Spleen (tissue), 13 donors: Measurements from ENCODE around the gene MTG2. TPM values are rescaled to one million over a fixed set of nuclear protein-coding genes. Genes with fewer than 3 reads are reported as not detected.

Source experiments
- DNase-seq: peaks from one replicate; pipeline ENCODE4 v3.0.0-alpha.2; 2020
- H3K27ac ChIP-seq, 8 donors: fragments of 200-600 bp; sonication (generic) in 7 of 8; 1 replicate in 4 of 8; 2 replicates in 4 of 8; pipeline versions ENCODE4 v1.5.0 to v1.8.0; 2016 to 2021; ENCODE audit warnings: inconsistent platforms in 4 of 8, mild to moderate bottlenecking in 4 of 8, moderate library complexity in 1 of 8
- H3K27me3 ChIP-seq, 7 donors: fragments of 200-600 bp; sonication (generic) in 6 of 7; replicated peaks in 1 of 7; 1 replicate in 4 of 7; 2 replicates in 3 of 7; pipeline versions ENCODE4 v1.5.0 to v1.8.0; 2016 to 2021; ENCODE audit warnings: inconsistent platforms in 3 of 7, mild to moderate bottlenecking in 1 of 7
- H3K36me3 ChIP-seq, 6 donors: fragments of 200-600 bp; sonication (generic) in 5 of 6; 1 replicate in 4 of 6; 2 replicates in 2 of 6; pipeline versions ENCODE4 v1.5.0 to v1.8.0; 2016 to 2021; ENCODE audit warnings: inconsistent platforms in 2 of 6
- H3K4me1 ChIP-seq, 6 donors: fragments of 200-600 bp; sonication (generic) in 5 of 6; 1 replicate in 3 of 6; 2 replicates in 3 of 6; pipeline versions ENCODE4 v1.5.0 to v1.8.0; 2016 to 2021; ENCODE audit warnings: inconsistent platforms in 3 of 6
- H3K4me3 ChIP-seq, 8 donors: fragments of 200-600 bp; sonication (generic) in 7 of 8; 1 replicate in 4 of 8; 2 replicates in 4 of 8; pipeline versions ENCODE4 v1.5.0 to v1.8.0; 2016 to 2021; ENCODE audit warnings: inconsistent platforms in 4 of 8, mild to moderate bottlenecking in 4 of 8, moderate library complexity in 2 of 8
- H3K9me3 ChIP-seq, 8 donors: fragments of 200-600 bp; sonication (generic) in 7 of 8; 1 replicate in 4 of 8; 2 replicates in 4 of 8; pipeline versions ENCODE4 v1.5.0 to v1.8.0; 2016 to 2021; ENCODE audit warnings: inconsistent platforms in 4 of 8
- POLR2A ChIP-seq, 3 donors: fragments of 450-650 bp; IDR thresholded peaks; one replicate each; pipeline ENCODE4 v1.5.1; 2017; ENCODE audit warnings: antibody characterized with exemption in 3 of 3, mild to moderate bottlenecking in 1 of 3
- POLR2AphosphoS5 ChIP-seq, 3 donors: sonication (generic); formaldehyde crosslinking; IDR thresholded peaks; one replicate each; pipeline ENCODE4 v1.5.1; 2017; ENCODE audit warnings: antibody characterized with exemption in 3 of 3
- WGBS, 5 donors: extraction: QIAGEN DNeasy Blood & Tissue Kit in 3 of 5; methylation state at CpG; one replicate each; pipeline versions ENCODE4 v1.1.5 to v1.1.7; 2013 to 2018; 5-methylcytosine and 5-hydroxymethylcytosine counted together
- intact Hi-C: fragments of 100-400 bp; cut with DNase I; formaldehyde crosslinking; loops from one replicate; pipeline ENCODE4 v1.15.0; 2023; ENCODE audit warnings: low total_unique reads
- long read RNA-seq, 2 donors: transcript quantifications; one replicate each; lab custom pipeline, GENCODE V29; 2026
- polyA plus RNA-seq, 3 donors: library from polyadenylated mRNA; stranded (reverse); fragments of 200-250 nt; gene quantifications; one replicate each; pipeline ENCODE4 v1.2.1, GENCODE V29; 2013
- total RNA-seq, 7 donors: library from RNA; depleted of rRNA in 3 of 7; stranded (reverse); fragments of >200 nt in 3 of 7; fragmentation: NEBNext Ultra II Directional in 4 of 7; extraction: Animal tissue kit (Norgen Biotek cat#: 25700) in 4 of 7; gene quantifications; one replicate each; pipeline versions ENCODE4 v1.1.0 to v1.2.1, GENCODE V29; 2016 to 2021
- TF ChIP-seq, protein P1 (sequence below), 11 experiments: fragments of 200-600 bp in 7 of 11; fragments of 450-650 bp in 4 of 11; sonication (generic) in 4 of 11; IDR thresholded peaks in 8 of 11; conservative IDR thresholded peaks in 3 of 11; 1 replicate in 7 of 11; 2 replicates in 4 of 11; pipeline versions ENCODE4 v1.4.0 to v1.8.0; 2016 to 2021; ENCODE audit warnings: antibody characterized with exemption in 11 of 11, inconsistent platforms in 4 of 11, mild to moderate bottlenecking in 1 of 11
- donor health status: healthy with polysubstance abuse.
- donor health status: DM: no; HTN: no; CAD: no; lungs with moderate emphysema.
- donor health status: DM: no; HTN: no; CAD: no.
- donor health status: Bipolar disorder and iron deficiency.
- donor health status: healthy.
- donor health status: DM: no; HTN: no; CAD: no.
- donor health status: DM: yes; HTN: yes; CAD: no.

The MTG2 gene, protein sequence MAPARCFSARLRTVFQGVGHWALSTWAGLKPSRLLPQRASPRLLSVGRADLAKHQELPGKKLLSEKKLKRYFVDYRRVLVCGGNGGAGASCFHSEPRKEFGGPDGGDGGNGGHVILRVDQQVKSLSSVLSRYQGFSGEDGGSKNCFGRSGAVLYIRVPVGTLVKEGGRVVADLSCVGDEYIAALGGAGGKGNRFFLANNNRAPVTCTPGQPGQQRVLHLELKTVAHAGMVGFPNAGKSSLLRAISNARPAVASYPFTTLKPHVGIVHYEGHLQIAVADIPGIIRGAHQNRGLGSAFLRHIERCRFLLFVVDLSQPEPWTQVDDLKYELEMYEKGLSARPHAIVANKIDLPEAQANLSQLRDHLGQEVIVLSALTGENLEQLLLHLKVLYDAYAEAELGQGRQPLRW
- total RNA-seq (10 to 100 TPM; 22.6 to 39.8 (median 37.5) TPM), polyA plus RNA-seq (10 to 100 TPM; 26.9 to 41.3 (median 37.7) TPM)
- long read RNA-seq, donor 1, partial matches to known transcripts = 0 of 4 reads
- long read RNA-seq, donor 1, other reads (novel, unspliced or antisense) = 0 of 4 reads
- long read RNA-seq, donor 2, partial matches to known transcripts = 0 of 6 reads
- long read RNA-seq, donor 2, other reads (novel, unspliced or antisense) = 0 of 6 reads

- peaks cover 0 to 15% (median 6%) of the 10 kb centered on the region in 6 donors for H3K36me3 ChIP-seq
- TF ChIP-seq POLR2A (IDR thresholded peaks at IDR 0.05) (peak in 1 of 3 donors; percentile 86), POLR2AphosphoS5 (IDR thresholded peaks at IDR 0.05) (peak; percentile 98 to 99 (median 99))
- TF ChIP-seq, protein P1, sequence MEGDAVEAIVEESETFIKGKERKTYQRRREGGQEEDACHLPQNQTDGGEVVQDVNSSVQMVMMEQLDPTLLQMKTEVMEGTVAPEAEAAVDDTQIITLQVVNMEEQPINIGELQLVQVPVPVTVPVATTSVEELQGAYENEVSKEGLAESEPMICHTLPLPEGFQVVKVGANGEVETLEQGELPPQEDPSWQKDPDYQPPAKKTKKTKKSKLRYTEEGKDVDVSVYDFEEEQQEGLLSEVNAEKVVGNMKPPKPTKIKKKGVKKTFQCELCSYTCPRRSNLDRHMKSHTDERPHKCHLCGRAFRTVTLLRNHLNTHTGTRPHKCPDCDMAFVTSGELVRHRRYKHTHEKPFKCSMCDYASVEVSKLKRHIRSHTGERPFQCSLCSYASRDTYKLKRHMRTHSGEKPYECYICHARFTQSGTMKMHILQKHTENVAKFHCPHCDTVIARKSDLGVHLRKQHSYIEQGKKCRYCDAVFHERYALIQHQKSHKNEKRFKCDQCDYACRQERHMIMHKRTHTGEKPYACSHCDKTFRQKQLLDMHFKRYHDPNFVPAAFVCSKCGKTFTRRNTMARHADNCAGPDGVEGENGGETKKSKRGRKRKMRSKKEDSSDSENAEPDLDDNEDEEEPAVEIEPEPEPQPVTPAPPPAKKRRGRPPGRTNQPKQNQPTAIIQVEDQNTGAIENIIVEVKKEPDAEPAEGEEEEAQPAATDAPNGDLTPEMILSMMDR (IDR thresholded peaks at IDR 0.05 in 8 of 11, conservative IDR thresholded peaks at IDR 0.05 in 3 of 11) = peak in 6 of 11 experiments; percentile 22 to 46 (median 30)
- H3K4me1 ChIP-seq = peaks cover 20 to 59% (median 42%) of the 10 kb centered on the region in 6 donors
- no peaks in the 10 kb centered on the region for H3K9me3 ChIP-seq
- intact Hi-C loops = loop anchor here (5.0 to 10.0 kb wide), 2 partner anchors 40 to 62 kb away; partner anchors contain the start of genes PSMA7 and SS18L1
- H3K27me3 ChIP-seq = no peaks in the 10 kb centered on the region
- peak within 1 kb of the TSS; percentile 73 to 89 (median 84) for H3K4me3 ChIP-seq
- peak within 1 kb of the TSS; percentile 92 to 99 (median 97) for H3K27ac ChIP-seq
- WGBS, 5 donors = 0 to 1% (median 1%) methylated on average over 67 to 96 of the region's 96 CpGs
- DNase-seq = peak; percentile 98
Measured at GRCh38 chr20:62182469-62183425, at the start of gene MTG2. TSS of gene MTG2 (plus strand) at chr20:62183028. CDS start at chr20:62193421, 10,393 bp downstream.

DNA sequence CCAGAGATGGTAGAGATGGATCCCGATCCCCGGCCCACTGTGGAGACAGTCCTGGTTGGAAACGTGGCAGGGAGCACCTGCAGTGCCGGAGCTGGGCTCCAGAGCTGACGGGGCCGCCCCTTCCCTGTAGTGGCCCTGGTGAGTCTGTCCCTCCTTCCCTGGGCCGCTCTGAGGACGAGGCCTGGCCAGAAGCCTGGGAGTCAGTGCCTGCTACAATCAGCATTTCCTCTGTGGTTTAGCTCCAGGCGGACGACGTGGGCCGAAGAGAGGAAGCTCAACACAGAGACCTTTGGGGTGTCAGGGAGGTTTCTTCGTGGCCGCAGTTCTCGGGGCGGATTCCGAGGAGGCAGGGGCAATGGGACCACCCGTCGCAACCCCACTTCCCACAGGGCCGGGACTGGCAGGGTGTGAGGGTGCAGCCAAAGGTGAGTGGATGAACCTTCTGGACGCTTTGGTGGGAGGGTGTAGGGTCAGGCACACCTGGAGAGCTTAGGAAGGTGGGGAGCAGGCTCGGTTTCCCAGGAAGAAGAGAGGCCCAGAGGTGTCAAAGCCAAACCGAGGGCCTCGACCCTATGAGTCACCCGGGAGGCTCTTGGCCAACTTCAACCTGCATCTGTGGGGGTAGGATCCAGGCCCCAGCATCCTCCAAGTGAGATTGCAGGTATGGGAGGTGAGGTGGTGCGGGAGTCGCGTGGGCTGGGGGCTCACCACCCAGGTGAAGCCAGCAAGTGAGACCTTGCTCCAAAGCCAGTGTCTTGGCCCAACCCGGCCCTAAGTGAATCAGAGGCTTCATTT, 49.6 kb upstream of the MTG2 start:
- Histone ChIP-seq H3K27me3 (no peaks in the 10 kb centered on the region), H3K4me1 (peaks cover 5 to 95% (median 53%) of the 10 kb centered on the region in 6 donors), H3K36me3 (peaks cover 1 to 100% (median 88%) of the 10 kb centered on the region in 6 donors), H3K9me3 (no peaks in the 10 kb centered on the region), H3K27ac (peak overlapping the region in 7 of 8 donors; percentile 22 to 87 (median 70)), H3K4me3 (peak overlapping the region in 1 of 8 donors; percentile 32)
- 57 to 71% (median 66%) methylated on average over 21 to 29 of the region's 29 CpGs for WGBS, 5 donors
- intact Hi-C loops = no loop called here
- DNase-seq = peak; percentile 83
- TF ChIP-seq POLR2A (IDR thresholded peaks at IDR 0.05) (no peak), POLR2AphosphoS5 (IDR thresholded peaks at IDR 0.05) (peak; percentile 56 to 67 (median 59))

- Histone ChIP-seq H3K27ac (peak overlapping the region in 7 of 8 donors; percentile 29 to 87 (median 70)), H3K36me3 (peaks cover 2 to 100% (median 90%) of the 10 kb centered on the region in 6 donors), H3K4me1 (peaks cover 5 to 92% (median 53%) of the 10 kb centered on the region in 6 donors), H3K9me3 (no peaks in the 10 kb centered on the region), H3K27me3 (no peaks in the 10 kb centered on the region), H3K4me3 (no peak overlapping the region)
- intact Hi-C loops = no loop called here
- 73 to 82% (median 78%) methylated on average over 7 to 12 of the region's 12 CpGs for WGBS, 5 donors
- TF ChIP-seq, protein P1 (IDR thresholded peaks at IDR 0.05 in 8 of 11, conservative IDR thresholded peaks at IDR 0.05 in 3 of 11) = no peak
- TF ChIP-seq POLR2AphosphoS5 (IDR thresholded peaks at IDR 0.05) = peak; percentile 12 to 52 (median 24)
- DNase-seq = no peak
Measured at GRCh38 chr20:62133864-62134263, 49.0 kb upstream of the MTG2 start.
